Thoracic aorta (tissue), 2 donors: ENCODE results near the gene CEMIP2. TPM values are rescaled to one million over a fixed set of nuclear protein-coding genes. Genes with fewer than 3 reads are reported as not detected.

Experiments used
- ATAC-seq: fragments of 150-250 bp; one replicate; pipeline ENCODE4 v1.8.0; 2017; ENCODE audit warnings: low read depth; ENCODE audit not compliant: insufficient number of reproducible peaks, low FRiP score
- DNase-seq: peaks from one replicate; pipeline ENCODE4 v3.0.0-alpha.2; 2020; ENCODE audit warnings: low spot score
- H3K27ac ChIP-seq, 2 donors: fragments of 200-600 bp; sonication (generic); 1 replicate in 1 of 2; 2 replicates in 1 of 2; pipeline ENCODE4 v1.5.1; 2016; ENCODE audit warnings: mild to moderate bottlenecking in 2 of 2, moderate library complexity in 2 of 2
- H3K27me3 ChIP-seq: fragments of 200-600 bp; sonication (generic); replicated peaks from 2 replicates; pipeline ENCODE4 v1.6.0; 2016; ENCODE audit warnings: mild to moderate bottlenecking; ENCODE audit not compliant: insufficient read depth
- H3K36me3 ChIP-seq: fragments of 200-600 bp; sonication (generic); one replicate; pipeline ENCODE4 v1.5.1; 2016
- H3K4me1 ChIP-seq, 2 donors: fragments of 200-600 bp; sonication (generic); 1 replicate in 1 of 2; 2 replicates in 1 of 2; pipeline versions ENCODE4 v1.5.1 to v1.6.0; 2016; ENCODE audit warnings: low read depth in 2 of 2, mild to moderate bottlenecking in 1 of 2; ENCODE audit not compliant: control insufficient read depth in 1 of 2
- H3K4me3 ChIP-seq: fragments of 200-600 bp; sonication (generic); 2 replicates; pipeline ENCODE4 v1.5.1; 2016; ENCODE audit warnings: mild to moderate bottlenecking
- H3K9me3 ChIP-seq: fragments of 200-600 bp; sonication (generic); 2 replicates; pipeline ENCODE4 v1.5.1; 2016
- total RNA-seq, 2 donors: library from RNA; depleted of rRNA; stranded (reverse); fragments of >200 nt; gene quantifications; one replicate each; pipeline versions ENCODE4 v1.1.0 to v1.2.3, GENCODE V29; 2016
- TF ChIP-seq, protein P1 (sequence below): fragments of 200-600 bp; sonication (generic); IDR thresholded peaks from one replicate; pipeline ENCODE4 v1.5.1; 2019; ENCODE audit warnings: antibody characterized with exemption

CEMIP2 gene
- total RNA-seq, 2 donors from 2014 or later: 69.7 to 218 TPM

- DNase-seq: no peak
- TF ChIP-seq, protein P1, sequence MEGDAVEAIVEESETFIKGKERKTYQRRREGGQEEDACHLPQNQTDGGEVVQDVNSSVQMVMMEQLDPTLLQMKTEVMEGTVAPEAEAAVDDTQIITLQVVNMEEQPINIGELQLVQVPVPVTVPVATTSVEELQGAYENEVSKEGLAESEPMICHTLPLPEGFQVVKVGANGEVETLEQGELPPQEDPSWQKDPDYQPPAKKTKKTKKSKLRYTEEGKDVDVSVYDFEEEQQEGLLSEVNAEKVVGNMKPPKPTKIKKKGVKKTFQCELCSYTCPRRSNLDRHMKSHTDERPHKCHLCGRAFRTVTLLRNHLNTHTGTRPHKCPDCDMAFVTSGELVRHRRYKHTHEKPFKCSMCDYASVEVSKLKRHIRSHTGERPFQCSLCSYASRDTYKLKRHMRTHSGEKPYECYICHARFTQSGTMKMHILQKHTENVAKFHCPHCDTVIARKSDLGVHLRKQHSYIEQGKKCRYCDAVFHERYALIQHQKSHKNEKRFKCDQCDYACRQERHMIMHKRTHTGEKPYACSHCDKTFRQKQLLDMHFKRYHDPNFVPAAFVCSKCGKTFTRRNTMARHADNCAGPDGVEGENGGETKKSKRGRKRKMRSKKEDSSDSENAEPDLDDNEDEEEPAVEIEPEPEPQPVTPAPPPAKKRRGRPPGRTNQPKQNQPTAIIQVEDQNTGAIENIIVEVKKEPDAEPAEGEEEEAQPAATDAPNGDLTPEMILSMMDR: no peak
- ATAC-seq: no peak
- Histone ChIP-seq H3K27ac (no peak overlapping the region), H3K27me3 (no peaks in the 10 kb centered on the region), H3K36me3 (no peaks in the 10 kb centered on the region), H3K4me3 (no peak overlapping the region), H3K9me3 (no peaks in the 10 kb centered on the region), H3K4me1 (peaks cover 19% of the 10 kb centered on the region in 2 donors)
These were observed 91.9 kb downstream of the CEMIP2 start for GRCh38 chr9:71676460-71676859.

DNA sequence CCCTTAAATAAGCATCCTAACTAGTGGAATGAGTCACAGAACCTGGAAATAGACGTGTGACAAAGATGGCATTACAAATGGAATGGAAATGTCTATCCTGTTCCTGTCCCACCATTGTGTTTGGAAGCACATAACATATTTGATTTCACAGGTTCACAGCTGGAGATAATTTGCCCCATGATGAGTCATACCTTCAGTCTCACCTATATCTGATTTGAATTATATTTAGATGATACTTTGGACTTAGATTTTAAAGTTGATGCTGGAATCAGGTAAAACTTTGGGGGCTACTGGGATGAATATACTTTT lies 92.5 kb downstream of the CEMIP2 start:
- TF ChIP-seq, protein P1: no peak

GRCh38 chr9:71675105-71675856 lies 93.0 kb downstream of the CEMIP2 start:
- peaks cover 7% of the 10 kb centered on the region in 2 donors for H3K4me1 ChIP-seq
- H3K27ac ChIP-seq: no peak overlapping the region
- H3K27me3 ChIP-seq: no peaks in the 10 kb centered on the region
- DNase-seq (no peak), ATAC-seq (no peak)
- H3K9me3 ChIP-seq: no peaks in the 10 kb centered on the region
- no peaks in the 10 kb centered on the region for H3K36me3 ChIP-seq
- TF ChIP-seq, protein P1: no peak
- H3K4me3 ChIP-seq: no peak overlapping the region

More for the DNA sequence above, 92.5 kb downstream of the CEMIP2 start:
- Histone ChIP-seq H3K36me3 (no peaks in the 10 kb centered on the region), H3K9me3 (no peaks in the 10 kb centered on the region), H3K27ac (no peak overlapping the region), H3K27me3 (no peaks in the 10 kb centered on the region), H3K4me3 (no peak overlapping the region), H3K4me1 (peaks cover 12 to 13% of the 10 kb centered on the region in 2 donors)
- ATAC-seq (no peak), DNase-seq (no peak)

- Histone ChIP-seq H3K27me3 (no peaks in the 10 kb centered on the region), H3K27ac (no peak overlapping the region), H3K36me3 (no peaks in the 10 kb centered on the region), H3K4me1 (no peaks in the 10 kb centered on the region), H3K9me3 (no peaks in the 10 kb centered on the region), H3K4me3 (no peak overlapping the region)
- DNase-seq: no peak
- no peak for ATAC-seq
- TF ChIP-seq, protein P1: no peak
These were observed 95.7 kb downstream of the CEMIP2 start for GRCh38 chr9:71672573-71672972.

DNA sequence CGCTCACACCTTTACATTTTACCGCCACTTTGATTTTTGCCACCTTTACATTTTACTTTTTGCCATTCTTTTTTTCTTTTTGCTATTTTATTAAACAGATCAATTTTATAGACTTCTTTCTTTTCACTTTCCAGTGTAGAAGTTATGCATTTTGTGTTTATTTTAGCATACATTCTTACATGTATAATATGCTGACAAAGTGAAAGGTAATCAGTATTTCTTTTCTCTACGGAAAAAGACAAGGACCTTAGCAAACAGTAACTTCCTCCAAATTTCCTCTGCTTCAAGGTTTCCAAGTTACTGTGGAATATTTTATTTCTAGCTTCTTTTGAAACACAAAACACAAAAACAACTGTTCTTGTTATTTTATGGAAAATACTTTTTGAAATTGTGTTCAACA lies 97.0 kb downstream of the CEMIP2 start:
- DNase-seq: no peak
- no peak overlapping the region for H3K4me3 ChIP-seq

More for the DNA sequence above, 97.0 kb downstream of the CEMIP2 start:
- ATAC-seq: no peak
- H3K27me3 ChIP-seq: no peaks in the 10 kb centered on the region
- H3K9me3 ChIP-seq: no peaks in the 10 kb centered on the region
- no peak overlapping the region for H3K27ac ChIP-seq
- TF ChIP-seq, protein P1: no peak
- no peaks in the 10 kb centered on the region for H3K4me1 ChIP-seq
- H3K36me3 ChIP-seq: no peaks in the 10 kb centered on the region
